Hepatic stellate cell (primary cell): ENCODE data around the gene BICDL1.

Experiments used
- DNase-seq: peaks from one replicate; pipeline ENCODE4 v3.0.0; 2011; ENCODE audit warnings: low spot score

The BICDL1 gene

GRCh38 chr12:120055231-120056000 lies 66.4 kb downstream of the BICDL1 start:
- DNase-seq: no peak

- DNase-seq: no peak
Observed at GRCh38 chr12:120056739-120057138, 67.7 kb downstream of the BICDL1 start.

- no peak for DNase-seq
Observed at GRCh38 chr12:120060196-120060595, 71.2 kb downstream of the BICDL1 start.

GRCh38 chr12:120060717-120061116 lies 71.7 kb downstream of the BICDL1 start:
- no peak for DNase-seq

GRCh38 chr12:120061575-120062214 lies 72.7 kb downstream of the BICDL1 start:
- DNase-seq: no peak

- DNase-seq: no peak
Observed at GRCh38 chr12:120062976-120063579, 74.0 kb downstream of the BICDL1 start.

GRCh38 chr12:120064054-120064940 lies 75.3 kb downstream of the BICDL1 start:
- DNase-seq: no peak

GRCh38 chr12:120065472-120065871 lies 76.4 kb downstream of the BICDL1 start:
- DNase-seq: no peak

GRCh38 chr12:120066341-120066740 lies 77.3 kb downstream of the BICDL1 start:
- DNase-seq: no peak

GRCh38 chr12:120067084-120067869 lies 78.2 kb downstream of the BICDL1 start:
- DNase-seq: no peak

GRCh38 chr12:120067901-120068300 lies 78.9 kb downstream of the BICDL1 start:
- no peak for DNase-seq

- DNase-seq: no peak
Observed at GRCh38 chr12:120069278-120069677, 80.2 kb downstream of the BICDL1 start.

GRCh38 chr12:120071493-120072020 lies 82.5 kb downstream of the BICDL1 start:
- DNase-seq: no peak

- no peak for DNase-seq
Observed at GRCh38 chr12:120072472-120073249, 83.6 kb downstream of the BICDL1 start.

- DNase-seq: no peak
Observed at GRCh38 chr12:120075034-120075616, 86.1 kb downstream of the BICDL1 start.

GRCh38 chr12:120076651-120077050 lies 87.6 kb downstream of the BICDL1 start:
- no peak for DNase-seq

GRCh38 chr12:120077260-120077659 lies 88.2 kb downstream of the BICDL1 start:
- no peak for DNase-seq

- no peak for DNase-seq
Observed at GRCh38 chr12:120078868-120079267, 89.8 kb downstream of the BICDL1 start.

GRCh38 chr12:120079411-120080400 lies 90.7 kb downstream of the BICDL1 start:
- DNase-seq: no peak
